ENCODE measurements around the gene GTF2A1L.
"Not testable (repeated sequence)": the region's sequence is repeated elsewhere in the genome, so short reads cannot be mapped to it uniquely, and the experiment has no call there.

The GTF2A1L gene

GRCh38 chr2:48613211-48613610 lies 4.4 kb upstream of the GTF2A1L start:
- no peak for DNase-seq

- not testable (repeated sequence) for DNase-seq
These were observed 3.1 kb upstream of the GTF2A1L start for GRCh38 chr2:48614581-48614980.

- no peak for DNase-seq
These were observed 1.9 kb downstream of the GTF2A1L start for GRCh38 chr2:48619526-48619925.

GRCh38 chr2:48620604-48621003 lies 2.9 kb downstream of the GTF2A1L start:
- DNase-seq = no peak

GRCh38 chr2:48622691-48623090 lies 5.0 kb downstream of the GTF2A1L start:
- DNase-seq = peak in 1 of 2 donors; percentile 1

GRCh38 chr2:48624696-48625095 lies 7.0 kb downstream of the GTF2A1L start:
- no peak for DNase-seq

GRCh38 chr2:48626047-48626446 lies 8.4 kb downstream of the GTF2A1L start:
- DNase-seq = no peak

- DNase-seq = no peak
These were observed 15.5 kb downstream of the GTF2A1L start for GRCh38 chr2:48633143-48633542.

- no peak for DNase-seq
These were observed 18.1 kb downstream of the GTF2A1L start for GRCh38 chr2:48635786-48636185.

GRCh38 chr2:48638261-48638660 lies 20.6 kb downstream of the GTF2A1L start:
- no peak for DNase-seq

GRCh38 chr2:48651158-48651790 lies 33.6 kb downstream of the GTF2A1L start:
- DNase-seq = no peak

- no peak for DNase-seq
These were observed 51.3 kb downstream of the GTF2A1L start for GRCh38 chr2:48668992-48669391.

- no peak for DNase-seq
These were observed 55.9 kb downstream of the GTF2A1L start for GRCh38 chr2:48673581-48673980.

- DNase-seq = no peak
These were observed 57.3 kb downstream of the GTF2A1L start for GRCh38 chr2:48674933-48675332.

- no peak for DNase-seq
These were observed 59.8 kb downstream of the GTF2A1L start for GRCh38 chr2:48677450-48677849.

- DNase-seq = no peak
These were observed 67.5 kb downstream of the GTF2A1L start for GRCh38 chr2:48685126-48685525.

GRCh38 chr2:48691935-48692691 lies 74.5 kb downstream of the GTF2A1L start:
- no peak for DNase-seq

- DNase-seq = no peak
These were observed 75.4 kb downstream of the GTF2A1L start for GRCh38 chr2:48693066-48693465.

- no peak for DNase-seq
These were observed 76.0 kb downstream of the GTF2A1L start for GRCh38 chr2:48693645-48694044.

GRCh38 chr2:48694149-48694548 lies 76.5 kb downstream of the GTF2A1L start:
- no peak for DNase-seq

GRCh38 chr2:48695991-48696390 lies 78.3 kb downstream of the GTF2A1L start:
- DNase-seq = peak in 1 of 2 donors; percentile 75

GRCh38 chr2:48696881-48697280 lies 79.2 kb downstream of the GTF2A1L start:
- DNase-seq = no peak

- DNase-seq = no peak
These were observed 81.8 kb downstream of the GTF2A1L start for GRCh38 chr2:48699348-48699930.

GRCh38 chr2:48703621-48704020 lies 86.0 kb downstream of the GTF2A1L start:
- DNase-seq = not testable (repeated sequence)
